WTC11 (cell line): ENCODE data around the gene TUBA3C. TPM values are rescaled to one million over a fixed set of nuclear protein-coding genes. Genes with fewer than 3 reads are reported as not detected.

Experiments
- ATAC-seq: fragments of 200-7000 bp; cut with Tn5 transposase; 2 replicates; pipeline ENCODE4 v1.10.0; 2021; ENCODE audit warnings: mild to moderate bottlenecking, moderate library complexity
- CTCF ChIA-PET: fragments of 300-600 bp; sonication (Branson Sonifier 250); formaldehyde crosslinking; loops from one replicate; lab custom pipeline; 2021; ENCODE audit warnings: antibody characterized with exemption; lab: Charles Lee
- POLR2A ChIA-PET: fragments of 350-600 bp; sonication (Branson Sonifier 250); formaldehyde crosslinking; loops from one replicate; lab custom pipeline; 2021; ENCODE audit warnings: antibody characterized with exemption; lab: Charles Lee
- DNase-seq: peaks from one replicate; pipeline ENCODE4 v3.0.0; 2021; ENCODE audit warnings: low spot score
- H3K27ac Mint-ChIP-seq: 2 replicates; pipeline ENCODE4 v1.8.0; 2021; ENCODE audit warnings: mixed read lengths
- H3K27me3 Mint-ChIP-seq: 2 replicates; pipeline ENCODE4 v1.8.0; 2021; ENCODE audit warnings: low read depth, mild to moderate bottlenecking, moderate library complexity, mixed read lengths
- H3K36me3 Mint-ChIP-seq: 2 replicates; pipeline ENCODE4 v1.8.0; 2021; ENCODE audit warnings: mixed read lengths
- H3K4me1 Mint-ChIP-seq: 2 replicates; pipeline ENCODE4 v1.8.0; 2022; ENCODE audit warnings: mixed read lengths
- H3K4me3 Mint-ChIP-seq: 2 replicates; pipeline ENCODE4 v1.8.0; 2021; ENCODE audit warnings: mild to moderate bottlenecking, moderate library complexity, mixed read lengths
- H3K9me3 Mint-ChIP-seq: 2 replicates; pipeline ENCODE4 v1.8.0; 2021; ENCODE audit warnings: mixed read lengths
- ATF1 ChIP-seq: sonication (generic); formaldehyde crosslinking; IDR thresholded peaks from 2 replicates; pipeline ENCODE4 v1.8.1; 2023; ENCODE audit warnings: mild to moderate bottlenecking, moderate library complexity, missing genetic modification reagents
- GRHL2 ChIP-seq: fragments of 250-450 bp; sonication (Bioruptor Pico); IDR thresholded peaks from 2 replicates; pipeline ENCODE4 v1.8.0; 2022; ENCODE audit warnings: mild to moderate bottlenecking, moderate library complexity; ENCODE audit not compliant: insufficient replicate concordance, severe bottlenecking
- HMGA2 ChIP-seq: fragments of 250-450 bp; sonication (Bioruptor Pico); IDR thresholded peaks from 2 replicates; pipeline ENCODE4 v1.4.0; 2021; ENCODE audit warnings: mild to moderate bottlenecking, moderate library complexity
- IRF1 ChIP-seq: sonication (generic); formaldehyde crosslinking; IDR thresholded peaks from 2 replicates; pipeline ENCODE4 v1.8.0; 2023; ENCODE audit warnings: missing genetic modification reagents
- JAZF1 ChIP-seq: fragments of 250-450 bp; sonication (Bioruptor Pico); IDR thresholded peaks from 2 replicates; pipeline ENCODE4 v1.9.0; 2021; ENCODE audit warnings: moderate library complexity, mild to moderate bottlenecking, inconsistent platforms
- MAX ChIP-seq: sonication (generic); formaldehyde crosslinking; IDR thresholded peaks from 2 replicates; pipeline ENCODE4 v1.8.0; 2022; ENCODE audit warnings: mild to moderate bottlenecking, missing genetic modification reagents
- MXD4 ChIP-seq: fragments of 250-450 bp; sonication (Bioruptor Pico); IDR thresholded peaks from 2 replicates; pipeline ENCODE4 v1.8.0; 2021; ENCODE audit warnings: mild to moderate bottlenecking, moderate library complexity, borderline replicate concordance
- PRDM15 ChIP-seq: sonication (generic); formaldehyde crosslinking; IDR thresholded peaks from 2 replicates; pipeline ENCODE4 v1.8.0; 2022; ENCODE audit warnings: missing genetic modification reagents
- RORB ChIP-seq: fragments of 250-450 bp; sonication (Bioruptor Pico); IDR thresholded peaks from 2 replicates; pipeline ENCODE4 v1.9.0; 2021; ENCODE audit warnings: mild to moderate bottlenecking
- SMAD4 ChIP-seq: sonication (generic); formaldehyde crosslinking; IDR thresholded peaks from 2 replicates; pipeline ENCODE4 v1.8.0; 2022; ENCODE audit warnings: mild to moderate bottlenecking, missing genetic modification reagents
- USF2 ChIP-seq: sonication (generic); formaldehyde crosslinking; IDR thresholded peaks from 2 replicates; pipeline ENCODE4 v1.8.1; 2023; ENCODE audit warnings: mild to moderate bottlenecking, missing genetic modification reagents, moderate library complexity
- ZNF232 ChIP-seq: sonication (generic); formaldehyde crosslinking; IDR thresholded peaks from 2 replicates; pipeline ENCODE4 v1.8.0; 2022; ENCODE audit warnings: mild to moderate bottlenecking, missing genetic modification reagents
- ZNF396 ChIP-seq: fragments of 250-450 bp; sonication (Bioruptor Pico); IDR thresholded peaks from 2 replicates; pipeline ENCODE4 v1.8.0; 2021; ENCODE audit warnings: mild to moderate bottlenecking, moderate library complexity, borderline replicate concordance
- ZNF425 ChIP-seq: fragments of 250-450 bp; sonication (Bioruptor Pico); conservative IDR thresholded peaks from 2 replicates; pipeline ENCODE4 v1.9.0; 2021; ENCODE audit warnings: mild to moderate bottlenecking
- ZNF512 ChIP-seq: sonication (generic); formaldehyde crosslinking; IDR thresholded peaks from 2 replicates; pipeline ENCODE4 v1.8.1; 2022; ENCODE audit warnings: missing genetic modification reagents, borderline replicate concordance
- total RNA-seq: library from RNA; stranded (reverse); gene quantifications from 3 replicates; pipeline ENCODE4 v1.2.3, GENCODE V29; 2021

TUBA3C gene
- total RNA-seq, 1 experiment from 2014 or later, result not detected

GRCh38 chr13:19158006-19158405 is 23.6 kb downstream of the TUBA3C start:
- Mint-ChIP-seq H3K9me3 (peaks cover 44% of the 10 kb centered on the region), H3K27ac (no peak overlapping the region), H3K27me3 (peaks cover 17% of the 10 kb centered on the region), H3K4me3 (no peak overlapping the region), H3K4me1 (no peaks in the 10 kb centered on the region), H3K36me3 (peaks cover 56% of the 10 kb centered on the region)
- ATAC-seq, result no peak
- no peak for DNase-seq
- ChIA-PET POLR2A (no interaction called here), CTCF (no interaction called here)
- TF ChIP-seq RORB (no peak), IRF1 (CRISPR knock-in tag) (no peak), MXD4 (CRISPR knock-in tag) (no peak), USF2 (no peak), SMAD4 (CRISPR knock-in tag) (no peak), ZNF396 (no peak), MAX (CRISPR knock-in tag) (no peak), ATF1 (no peak), HMGA2 (no peak), GRHL2 (CRISPR knock-in tag) (no peak), PRDM15 (CRISPR knock-in tag) (no peak), JAZF1 (CRISPR knock-in tag) (no peak), ZNF425 (CRISPR knock-in tag) (no peak), ZNF232 (no peak)

- POLR2A ChIA-PET, result no interaction called here
- ATAC-seq, result no peak
- peaks cover 15% of the 10 kb centered on the region for H3K27me3 Mint-ChIP-seq
Observed at GRCh38 chr13:19157461-19157860, 24.2 kb downstream of the TUBA3C start.

More at GRCh38 chr13:19157461-19157860, 24.2 kb downstream of the TUBA3C start:
- H3K27ac Mint-ChIP-seq, result no peak overlapping the region
- DNase-seq, result no peak
- TF ChIP-seq USF2 (no peak), RORB (no peak), ZNF512 (CRISPR knock-in tag) (no peak)
- H3K9me3 Mint-ChIP-seq, result peaks cover 43% of the 10 kb centered on the region
- H3K36me3 Mint-ChIP-seq, result peaks cover 54% of the 10 kb centered on the region
- CTCF ChIA-PET, result no interaction called here
- H3K4me3 Mint-ChIP-seq, result no peak overlapping the region
- no peaks in the 10 kb centered on the region for H3K4me1 Mint-ChIP-seq
